Nasal cavity respiratory epithelium epithelial cell of viscerocranial mucosa (primary cell): Measurements from ENCODE around the gene PRRC1. TPM values are rescaled to one million over a fixed set of nuclear protein-coding genes. Genes with fewer than 3 reads are reported as not detected.

Experiments used
- total RNA-seq: library from RNA; depleted of rRNA; stranded (reverse); fragments of >200 nt; gene quantifications from 2 replicates; pipeline ENCODE4 v1.2.3, GENCODE V29; 2014

Gene PRRC1
- 48.5 and 68.2 TPM in 2 replicates for total RNA-seq

DNA sequence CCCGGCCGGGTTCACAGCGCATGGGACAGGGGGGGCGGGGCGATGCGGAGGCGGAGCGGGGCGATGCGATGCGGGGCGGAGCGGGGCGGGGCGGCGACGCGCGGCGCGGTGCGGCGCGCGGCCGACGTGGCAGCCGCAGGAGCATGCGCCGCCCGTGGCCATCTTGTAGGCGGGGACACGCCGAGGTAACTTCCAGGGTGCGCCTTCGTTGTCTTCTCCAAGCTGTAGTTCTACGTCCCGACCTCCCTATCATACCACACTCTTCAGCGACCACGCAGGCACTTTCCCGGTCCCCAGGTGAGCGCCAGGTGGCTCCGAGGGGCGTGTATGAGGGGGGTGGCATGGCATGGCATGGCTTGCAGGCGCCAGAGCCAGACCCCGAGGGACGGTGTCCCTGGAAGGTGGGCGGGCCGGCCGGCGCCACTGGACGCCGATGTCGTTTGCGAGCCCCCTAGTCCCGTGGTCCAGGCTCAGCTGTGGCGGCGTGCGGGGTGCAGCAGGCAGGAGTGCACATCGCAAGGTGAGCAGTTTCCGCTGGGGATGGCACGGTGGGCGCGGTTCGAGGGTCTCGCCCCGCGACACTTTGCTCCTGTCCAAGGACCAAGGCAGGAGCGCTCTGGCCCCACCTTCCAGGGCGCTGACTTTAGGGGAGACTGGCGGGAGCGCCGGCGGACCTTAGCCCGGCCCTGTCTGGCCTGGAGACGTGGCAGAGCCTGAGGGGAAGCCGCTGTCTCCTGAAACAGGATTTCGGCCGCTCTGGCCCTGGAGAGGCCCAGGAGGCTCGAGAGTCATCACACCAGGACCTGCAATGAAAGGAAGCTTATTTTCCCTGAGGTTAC lies at the start of gene PRRC1:
Gene PRRC1, plus strand, starts transcription at position 161 of the 839 bp plus-strand sequence. CDS start 5,840 bp downstream, outside the sequence.

Other genes with a start within 250 kb of the PRRC1 start
- under 0.01 and 0.14 TPM in 2 replicates for gene MEGF10, start 226.8 kb upstream of the PRRC1 start, total RNA-seq
- not detected in 2 replicates for gene CTXN3, start 131.4 kb downstream of the PRRC1 start, total RNA-seq
- gene CCDC192, start 185.8 kb downstream of the PRRC1 start, total RNA-seq: not detected in 2 replicates